ENCODE results near the gene GOLT1B.

The GOLT1B gene

GRCh38 chr12:21559855-21560569 is 58.4 kb downstream of the GOLT1B start:
- DNase-seq (ENCODE audit: insufficient read length, low spot score) (no peak), FAIRE-seq (no peak)

GRCh38 chr12:21561158-21561557 is 59.6 kb downstream of the GOLT1B start:
- FAIRE-seq = no peak
- DNase-seq (ENCODE audit: insufficient read length, low spot score) = no peak

- FAIRE-seq (no peak), DNase-seq (ENCODE audit: insufficient read length, low spot score) (no peak)
Measured at GRCh38 chr12:21562859-21563258, 61.3 kb downstream of the GOLT1B start.

- FAIRE-seq (no peak), DNase-seq (ENCODE audit: insufficient read length, low spot score) (no peak)
Measured at GRCh38 chr12:21566223-21566906, 64.8 kb downstream of the GOLT1B start.

- FAIRE-seq (no peak), DNase-seq (ENCODE audit: insufficient read length, low spot score) (no peak)
Measured at GRCh38 chr12:21566907-21567394, 65.4 kb downstream of the GOLT1B start.

Measured in HTR-8/SVneo (cell line).